Lower lobe of right lung (tissue), 2 donors: ENCODE results near the gene ITIH1. TPM values are rescaled to one million over a fixed set of nuclear protein-coding genes. Genes with fewer than 3 reads are reported as not detected.

Source experiments
- ATAC-seq, 2 donors: fragments of 200-7000 bp; cut with Tn5 transposase; one replicate each; pipeline ENCODE4 v1.9.1; 2020 to 2022; ENCODE audit warnings: mild to moderate bottlenecking in 2 of 2, moderate library complexity in 2 of 2
- DNase-seq: peaks from one replicate; pipeline ENCODE4 v3.0.0-alpha.2; 2020
- H3K27ac ChIP-seq: fragments of 200-600 bp; one replicate; pipeline ENCODE4 v1.8.0; 2022
- H3K27me3 ChIP-seq: fragments of 200-600 bp; one replicate; pipeline ENCODE4 v1.8.0; 2022; ENCODE audit warnings: low read depth
- H3K36me3 ChIP-seq: fragments of 200-600 bp; one replicate; pipeline ENCODE4 v1.8.0; 2022; ENCODE audit warnings: mild to moderate bottlenecking
- H3K4me1 ChIP-seq: fragments of 200-600 bp; one replicate; pipeline ENCODE4 v1.8.0; 2022
- H3K4me3 ChIP-seq: fragments of 200-600 bp; one replicate; pipeline ENCODE4 v1.8.0; 2022; ENCODE audit warnings: mild to moderate bottlenecking
- H3K9me3 ChIP-seq: fragments of 200-600 bp; one replicate; pipeline ENCODE4 v1.8.0; 2022
- CTCF ChIP-seq: fragments of 200-600 bp; IDR thresholded peaks from one replicate; pipeline ENCODE4 v1.8.0; 2022; ENCODE audit warnings: antibody characterized with exemption, mild to moderate bottlenecking
- intact Hi-C: fragments of 100-400 bp; cut with DNase I; formaldehyde crosslinking; loops from one replicate; pipeline ENCODE4 v1.11.0; 2022
- total RNA-seq: library from RNA; stranded (reverse); fragmentation: NEBNext Ultra II Directional; extraction: Animal tissue kit (Norgen Biotek cat#: 25700); gene quantifications from one replicate; pipeline ENCODE4 v1.2.1, GENCODE V29; 2021
- donor health status: DM: no; HTN: yes; CAD: no; lungs with severe emphysema.

The ITIH1 gene
- total RNA-seq, 1 donor from 2014 or later = not detected

- no peaks in the 10 kb centered on the region for H3K9me3 ChIP-seq
- H3K27ac ChIP-seq = no peak overlapping the region
- H3K4me3 ChIP-seq = no peak overlapping the region
- no peak for TF ChIP-seq CTCF
- peaks cover 11% of the 10 kb centered on the region for H3K4me1 ChIP-seq
- ATAC-seq (no peak), DNase-seq (no peak)
- peaks cover 78% of the 10 kb centered on the region for H3K36me3 ChIP-seq
- intact Hi-C loops = no loop called here
- no peaks in the 10 kb centered on the region for H3K27me3 ChIP-seq
These were observed 23.0 kb upstream of the ITIH1 start for GRCh38 chr3:52754373-52754772.

GRCh38 chr3:52756141-52756540 is 21.3 kb upstream of the ITIH1 start:
- Histone ChIP-seq H3K4me3 (no peak overlapping the region), H3K27me3 (no peaks in the 10 kb centered on the region), H3K9me3 (no peaks in the 10 kb centered on the region), H3K4me1 (peaks cover 11% of the 10 kb centered on the region), H3K27ac (no peak overlapping the region), H3K36me3 (peaks cover 78% of the 10 kb centered on the region)
- TF ChIP-seq CTCF = no peak
- intact Hi-C loops = no loop called here
- no peak for ATAC-seq
- DNase-seq = no peak

GRCh38 chr3:52763466-52763865 is 13.9 kb upstream of the ITIH1 start:
- no peaks in the 10 kb centered on the region for H3K27me3 ChIP-seq
- H3K9me3 ChIP-seq = no peaks in the 10 kb centered on the region
- H3K27ac ChIP-seq = no peak overlapping the region
- H3K4me1 ChIP-seq = peaks cover 4% of the 10 kb centered on the region
- peaks cover 94% of the 10 kb centered on the region for H3K36me3 ChIP-seq
- DNase-seq = no peak
- ATAC-seq = no peak
- H3K4me3 ChIP-seq = no peak overlapping the region
- intact Hi-C loops = no loop called here
- no peak for TF ChIP-seq CTCF

GRCh38 chr3:52769786-52770455 is 7.5 kb upstream of the ITIH1 start:
- ATAC-seq (peak in 1 of 2 donors; percentile 2), DNase-seq (no peak)
- Histone ChIP-seq H3K9me3 (no peaks in the 10 kb centered on the region), H3K36me3 (peaks cover 29% of the 10 kb centered on the region), H3K27me3 (no peaks in the 10 kb centered on the region), H3K27ac (peak overlapping the region; percentile 86), H3K4me3 (peak overlapping the region; percentile 93), H3K4me1 (peaks cover 18% of the 10 kb centered on the region)
- no peak for TF ChIP-seq CTCF
- intact Hi-C loops = no loop called here

- Histone ChIP-seq H3K36me3 (peaks cover 21% of the 10 kb centered on the region), H3K4me3 (peak within 1 kb of the TSS; percentile 93), H3K27me3 (no peaks in the 10 kb centered on the region), H3K9me3 (no peaks in the 10 kb centered on the region), H3K4me1 (peaks cover 18% of the 10 kb centered on the region), H3K27ac (peak within 1 kb of the TSS; percentile 86)
- peak; percentile 99 to 100 for ATAC-seq
- TF ChIP-seq CTCF = no peak
- peak; percentile 96 for DNase-seq
- intact Hi-C loops = no loop called here
These were observed 6.7 kb upstream of the ITIH1 start, which contains the start of gene NEK4 for GRCh38 chr3:52770496-52771333. NEK4 (minus strand) TSS chr3:52770940; CDS start chr3:52770746, 194 bp downstream.
